Measurements from ENCODE around the gene TMEM150A.

The TMEM150A gene

DNA sequence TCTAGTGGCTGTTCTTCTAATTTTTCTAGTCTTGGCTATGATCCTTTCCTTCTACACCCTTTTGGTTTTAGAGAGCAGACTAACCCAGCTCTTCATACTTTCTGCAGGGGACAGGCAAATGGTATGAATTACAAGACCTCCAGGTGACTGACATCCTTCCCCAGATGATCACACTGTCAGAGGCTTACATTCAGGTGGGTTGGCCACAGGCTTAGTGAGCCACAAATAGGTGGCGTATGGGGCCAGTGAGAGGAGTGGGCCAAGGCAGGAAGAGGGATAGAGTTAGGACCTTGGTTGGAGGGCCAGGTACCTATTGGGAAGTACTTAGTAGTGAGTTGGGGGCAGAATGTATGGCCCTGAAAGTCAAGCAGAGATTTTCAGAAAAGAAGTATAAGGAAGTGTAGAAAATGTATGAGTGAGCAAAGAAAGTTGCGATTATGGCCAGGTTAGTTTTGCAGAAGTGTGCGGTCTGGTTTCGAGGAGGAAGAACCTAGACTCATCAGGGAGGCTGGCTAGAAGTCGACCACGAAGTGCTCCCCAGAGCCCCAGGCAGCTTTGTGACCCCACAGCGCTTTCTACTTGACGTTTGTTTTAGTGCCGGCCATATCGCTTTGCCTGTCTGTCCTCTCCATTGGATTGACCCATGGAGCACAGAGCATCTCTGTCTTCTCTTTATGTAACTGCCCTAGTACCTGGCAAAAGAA is 45.5 kb upstream of the TMEM150A start:
- ChIA-PET POLR2A (no interaction called here), CTCF (interaction anchor here (0.6 to 5.6 kb wide), 3 partner anchors 11 to 28 kb away, joined by 3 to 40 read pairs (median 5); no protein-coding TSS in a partner anchor)
- no peak for DNase-seq (ENCODE audit: extremely low spot score)
- TF ChIP-seq ARNT (IDR thresholded peaks at IDR 0.05) (no peak), NFRKB (IDR thresholded peaks at IDR 0.05) (no peak), SUZ12 (IDR thresholded peaks at IDR 0.05) (no peak), HDGF (IDR thresholded peaks at IDR 0.05; ENCODE audit: borderline replicate concordance) (no peak)

DNA sequence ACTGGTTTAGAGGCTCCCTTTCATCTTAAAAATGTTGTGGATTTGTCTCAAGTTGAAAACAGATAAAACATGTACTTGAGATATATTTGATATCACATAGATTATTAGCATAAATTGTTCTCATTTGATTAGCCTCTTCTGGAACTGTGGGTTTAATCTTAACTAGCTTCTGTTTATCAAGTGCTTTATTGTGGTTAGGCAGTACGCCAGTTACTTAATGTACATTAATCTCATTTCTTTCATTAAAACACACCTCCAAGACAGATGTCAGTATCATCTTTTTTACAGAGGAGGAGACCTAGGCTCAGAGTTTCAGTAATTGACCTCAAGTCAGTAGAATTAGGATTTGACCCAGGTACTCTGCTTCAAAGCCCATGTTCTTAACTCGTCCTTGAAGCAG is 43.7 kb upstream of the TMEM150A start:
- TF ChIP-seq NFRKB (IDR thresholded peaks at IDR 0.05) (no peak), ELF4 (IDR thresholded peaks at IDR 0.05) (no peak), ARNT (IDR thresholded peaks at IDR 0.05) (no peak), FOXA1 (IDR thresholded peaks at IDR 0.05) (no peak), LEF1 (IDR thresholded peaks at IDR 0.05; ENCODE audit: borderline replicate concordance) (no peak), ZNF384 (IDR thresholded peaks at IDR 0.05) (no peak), HDGF (IDR thresholded peaks at IDR 0.05; ENCODE audit: borderline replicate concordance) (no peak), TARDBP (IDR thresholded peaks at IDR 0.05) (no peak), FOXK2 (IDR thresholded peaks at IDR 0.05) (no peak), L3MBTL2 (conservative IDR thresholded peaks at IDR 0.05) (no peak)
- ChIA-PET POLR2A (no interaction called here), CTCF (interaction anchor here (5.6 kb wide), 1 partner anchor 10 kb away, joined by 40 read pairs; no protein-coding TSS in a partner anchor)
- DNase-seq (ENCODE audit: extremely low spot score), result no peak

DNA sequence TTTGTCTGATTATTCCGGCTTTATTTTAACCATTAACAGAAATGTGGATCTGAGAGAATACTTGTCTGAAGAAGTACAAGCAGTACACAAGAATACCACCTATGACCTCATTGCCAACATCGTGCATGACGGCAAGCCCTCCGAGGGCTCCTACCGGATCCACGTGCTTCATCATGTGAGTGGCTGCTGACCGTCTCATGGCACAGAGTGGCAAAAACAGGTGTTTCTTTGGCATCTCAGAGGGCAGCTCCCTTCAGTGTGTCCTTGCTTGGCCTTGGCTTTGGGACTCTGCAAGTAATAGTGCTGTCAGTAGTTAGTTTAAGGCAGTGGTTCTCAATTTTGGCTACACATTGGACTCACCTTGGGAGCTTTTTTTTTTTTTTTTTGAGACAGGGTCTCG is 42.4 kb upstream of the TMEM150A start:
- DNase-seq (ENCODE audit: extremely low spot score), result no peak
- POLR2A ChIA-PET, result no interaction called here
- CTCF ChIA-PET, result interaction anchor here (0.5 to 5.6 kb wide), 2 partner anchors 8 to 175 kb away, joined by 4 to 40 read pairs; no protein-coding TSS in a partner anchor
- no peak for TF ChIP-seq SP1 (IDR thresholded peaks at IDR 0.05)
- no peak for TF ChIP-seq TARDBP (IDR thresholded peaks at IDR 0.05)
- TF ChIP-seq FOXK2 (IDR thresholded peaks at IDR 0.05), result no peak
- TF ChIP-seq NFRKB (IDR thresholded peaks at IDR 0.05), result no peak
- no peak for TF ChIP-seq L3MBTL2 (conservative IDR thresholded peaks at IDR 0.05)
- TF ChIP-seq FOXA1 (IDR thresholded peaks at IDR 0.05), result no peak
- no peak for TF ChIP-seq ELF4 (IDR thresholded peaks at IDR 0.05)
- no peak for TF ChIP-seq ARNT (IDR thresholded peaks at IDR 0.05)
- TF ChIP-seq HDGF (IDR thresholded peaks at IDR 0.05; ENCODE audit: borderline replicate concordance), result no peak
- no peak for TF ChIP-seq LEF1 (IDR thresholded peaks at IDR 0.05; ENCODE audit: borderline replicate concordance)
- no peak for TF ChIP-seq SUZ12 (IDR thresholded peaks at IDR 0.05)
- TF ChIP-seq FOXM1 (IDR thresholded peaks at IDR 0.05; ENCODE audit: borderline replicate concordance), result no peak
- no peak for TF ChIP-seq CTBP1 (IDR thresholded peaks at IDR 0.05; ENCODE audit: borderline replicate concordance)
- TF ChIP-seq, protein P1, sequence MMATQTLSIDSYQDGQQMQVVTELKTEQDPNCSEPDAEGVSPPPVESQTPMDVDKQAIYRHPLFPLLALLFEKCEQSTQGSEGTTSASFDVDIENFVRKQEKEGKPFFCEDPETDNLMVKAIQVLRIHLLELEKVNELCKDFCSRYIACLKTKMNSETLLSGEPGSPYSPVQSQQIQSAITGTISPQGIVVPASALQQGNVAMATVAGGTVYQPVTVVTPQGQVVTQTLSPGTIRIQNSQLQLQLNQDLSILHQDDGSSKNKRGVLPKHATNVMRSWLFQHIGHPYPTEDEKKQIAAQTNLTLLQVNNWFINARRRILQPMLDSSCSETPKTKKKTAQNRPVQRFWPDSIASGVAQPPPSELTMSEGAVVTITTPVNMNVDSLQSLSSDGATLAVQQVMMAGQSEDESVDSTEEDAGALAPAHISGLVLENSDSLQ (IDR thresholded peaks at IDR 0.05), result no peak

DNA sequence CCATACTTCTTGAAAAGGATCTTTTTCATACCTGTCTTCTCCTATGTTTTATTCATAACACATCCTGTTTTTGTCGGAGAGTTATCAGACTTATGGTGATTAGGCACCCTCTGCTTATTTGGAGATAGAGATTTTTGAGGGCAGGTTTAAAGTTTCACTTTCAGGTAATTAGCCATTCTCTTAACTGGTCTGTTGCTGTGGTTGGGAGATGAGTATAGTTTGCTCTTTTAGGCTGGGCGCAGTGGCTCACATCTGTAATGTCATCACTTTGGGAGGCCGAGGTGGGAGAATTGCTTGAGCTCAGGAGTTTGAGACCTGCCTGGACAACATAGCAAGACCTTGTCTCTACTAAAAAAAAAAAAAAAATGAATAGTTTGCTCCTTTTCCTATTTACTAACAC is 40.2 kb upstream of the TMEM150A start:
- POLR2A ChIA-PET, result no interaction called here
- CTCF ChIA-PET, result no interaction called here
- no peak for DNase-seq (ENCODE audit: extremely low spot score)

DNA sequence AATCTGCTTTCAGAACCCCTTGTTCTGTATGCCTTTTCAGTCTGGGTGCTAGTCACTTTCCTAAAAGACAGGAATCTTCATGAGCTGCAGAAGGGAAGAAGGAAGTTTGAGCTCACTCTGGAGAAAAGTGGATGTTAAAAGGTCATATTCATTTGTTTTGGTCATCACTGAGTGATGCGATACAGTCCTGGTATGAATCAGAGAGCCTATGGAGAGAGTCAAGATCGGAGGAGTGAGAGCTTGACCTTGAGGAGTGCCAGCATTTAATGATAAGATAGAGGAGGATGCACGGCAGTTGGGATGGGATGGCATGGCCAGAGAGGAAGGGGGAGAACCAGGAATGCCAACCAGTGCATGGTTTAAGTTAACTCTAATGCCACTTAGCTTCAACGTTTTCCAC is 33.1 kb upstream of the TMEM150A start:
- no peak for TF ChIP-seq TARDBP (IDR thresholded peaks at IDR 0.05)
- ChIA-PET CTCF (interaction anchor here (0.6 to 3.0 kb wide), 4 partner anchors 12 to 178 kb away, joined by 3 to 40 read pairs (median 6); partner anchors contain the start of gene MAT2A), POLR2A (interaction anchor here (2.4 kb wide), 1 partner anchor 41 kb away, joined by 6 read pairs; the partner anchor contains the start of gene RNF181)
- no peak for DNase-seq (ENCODE audit: extremely low spot score)

More for the DNA sequence above, 40.2 kb upstream of the TMEM150A start:
- TF ChIP-seq SP1 (IDR thresholded peaks at IDR 0.05) (no peak), ZNF384 (IDR thresholded peaks at IDR 0.05) (no peak), HDGF (IDR thresholded peaks at IDR 0.05; ENCODE audit: borderline replicate concordance) (no peak), CTBP1 (IDR thresholded peaks at IDR 0.05; ENCODE audit: borderline replicate concordance) (no peak), NFRKB (IDR thresholded peaks at IDR 0.05) (no peak), ELF4 (IDR thresholded peaks at IDR 0.05) (no peak), FOXM1 (IDR thresholded peaks at IDR 0.05; ENCODE audit: borderline replicate concordance) (no peak), BHLHE40 (IDR thresholded peaks at IDR 0.05; ENCODE audit: borderline replicate concordance) (no peak), SUZ12 (IDR thresholded peaks at IDR 0.05) (no peak)

DNA sequence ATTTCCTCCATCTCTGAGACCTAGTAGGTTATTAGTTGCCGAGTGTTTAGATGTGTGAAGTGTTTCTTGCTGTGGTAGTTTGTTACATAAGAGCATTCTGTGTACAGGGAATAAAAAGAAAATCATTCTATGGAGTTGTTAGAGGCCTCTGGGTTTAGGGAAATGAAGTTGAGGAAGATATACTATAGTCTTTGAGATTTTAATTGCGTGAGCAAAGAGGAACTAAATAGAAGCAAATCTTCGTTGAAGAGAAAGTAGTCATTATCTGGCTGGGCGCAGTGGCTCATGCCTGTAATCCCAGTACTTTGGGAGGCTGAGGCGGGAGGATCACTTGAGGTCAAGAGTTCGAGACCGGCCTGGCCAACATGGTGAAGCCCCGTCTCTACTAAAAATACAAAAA is 32.5 kb upstream of the TMEM150A start:
- no peak for DNase-seq (ENCODE audit: extremely low spot score)
- POLR2A ChIA-PET, result interaction anchor here (2.4 kb wide), 1 partner anchor 40 kb away, joined by 6 read pairs; the partner anchor contains the start of gene RNF181
- CTCF ChIA-PET, result interaction anchor here (3.0 kb wide), 1 partner anchor 13 kb away, joined by 40 read pairs; no protein-coding TSS in a partner anchor
- no peak for TF ChIP-seq ELF4 (IDR thresholded peaks at IDR 0.05)
- TF ChIP-seq L3MBTL2 (conservative IDR thresholded peaks at IDR 0.05), result no peak
- TF ChIP-seq NFRKB (IDR thresholded peaks at IDR 0.05), result no peak
- no peak for TF ChIP-seq BHLHE40 (IDR thresholded peaks at IDR 0.05; ENCODE audit: borderline replicate concordance)
- no peak for TF ChIP-seq FOXA1 (IDR thresholded peaks at IDR 0.05)
- TF ChIP-seq TARDBP (IDR thresholded peaks at IDR 0.05), result no peak
- TF ChIP-seq SP1 (IDR thresholded peaks at IDR 0.05), result no peak
- no peak for TF ChIP-seq HDGF (IDR thresholded peaks at IDR 0.05; ENCODE audit: borderline replicate concordance)
- no peak for TF ChIP-seq CTBP1 (IDR thresholded peaks at IDR 0.05; ENCODE audit: borderline replicate concordance)

DNA sequence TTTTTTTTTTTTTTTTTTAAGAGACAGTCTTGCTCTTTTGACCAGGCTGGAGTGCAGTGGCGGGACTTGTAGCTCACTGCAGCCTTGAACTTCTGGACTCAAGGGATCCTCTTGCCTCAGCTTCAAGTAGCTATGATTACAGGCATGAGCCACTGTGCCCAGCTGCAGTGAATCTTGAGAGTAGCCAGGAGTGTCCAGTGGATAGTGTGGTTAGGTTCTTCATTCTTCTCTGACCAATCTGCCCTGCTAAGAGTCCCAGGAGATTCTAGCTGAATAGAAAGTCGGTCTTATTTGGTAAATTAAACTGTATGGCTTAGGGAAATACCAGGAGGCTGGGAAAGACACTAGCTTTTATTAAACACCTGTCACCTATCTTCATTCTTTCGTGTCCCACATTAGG is 28.8 kb upstream of the TMEM150A start:
- POLR2A ChIA-PET, result no interaction called here
- no peak for DNase-seq (ENCODE audit: extremely low spot score)
- CTCF ChIA-PET, result no interaction called here
- no peak for TF ChIP-seq SUZ12 (IDR thresholded peaks at IDR 0.05)
- no peak for TF ChIP-seq L3MBTL2 (conservative IDR thresholded peaks at IDR 0.05)

DNA sequence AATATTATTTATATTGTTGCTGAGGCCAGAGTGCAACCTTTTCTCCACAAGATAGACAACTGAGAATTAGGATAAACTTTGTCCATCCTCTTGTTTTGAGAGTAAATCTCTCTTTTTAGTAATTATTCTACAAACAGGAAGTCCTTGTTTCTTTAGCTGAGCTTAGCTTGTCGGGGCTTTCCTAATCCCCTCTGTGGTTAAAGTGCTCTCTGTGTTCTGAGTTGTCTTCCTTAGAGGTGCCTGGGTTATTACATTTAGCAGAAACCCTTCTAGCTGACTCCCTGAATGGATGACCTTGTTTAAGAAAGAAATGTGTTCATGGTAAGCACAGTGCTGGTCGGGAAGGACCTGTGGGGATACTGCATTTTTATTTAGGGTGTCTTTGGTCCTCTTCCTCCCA is 26.2 kb upstream of the TMEM150A start:
- TF ChIP-seq NFRKB (IDR thresholded peaks at IDR 0.05), result no peak
- TF ChIP-seq BHLHE40 (IDR thresholded peaks at IDR 0.05; ENCODE audit: borderline replicate concordance), result no peak
- TF ChIP-seq CTBP1 (IDR thresholded peaks at IDR 0.05; ENCODE audit: borderline replicate concordance), result no peak
- TF ChIP-seq, protein P1 (IDR thresholded peaks at IDR 0.05), result no peak
- TF ChIP-seq L3MBTL2 (conservative IDR thresholded peaks at IDR 0.05), result no peak
- no peak for TF ChIP-seq LEF1 (IDR thresholded peaks at IDR 0.05; ENCODE audit: borderline replicate concordance)
- TF ChIP-seq SP1 (IDR thresholded peaks at IDR 0.05), result no peak
- no peak for TF ChIP-seq TARDBP (IDR thresholded peaks at IDR 0.05)
- TF ChIP-seq FOXA1 (IDR thresholded peaks at IDR 0.05), result no peak
- TF ChIP-seq HDGF (IDR thresholded peaks at IDR 0.05; ENCODE audit: borderline replicate concordance), result no peak
- TF ChIP-seq FOXM1 (IDR thresholded peaks at IDR 0.05; ENCODE audit: borderline replicate concordance), result no peak
- TF ChIP-seq ELF4 (IDR thresholded peaks at IDR 0.05), result no peak
- TF ChIP-seq FOXK2 (IDR thresholded peaks at IDR 0.05), result no peak
- no peak for TF ChIP-seq SUZ12 (IDR thresholded peaks at IDR 0.05)
- no peak for TF ChIP-seq ARNT (IDR thresholded peaks at IDR 0.05)
- no peak for TF ChIP-seq ZNF384 (IDR thresholded peaks at IDR 0.05)
- no peak for DNase-seq (ENCODE audit: extremely low spot score)
- POLR2A ChIA-PET, result interaction anchor here (1.2 kb wide), 1 partner anchor 13 kb away, joined by 6 read pairs; the partner anchor contains the start of gene USP39
- CTCF ChIA-PET, result no interaction called here
